ENCODE data around the gene RAB29.
"Not testable (repeated sequence)": the region's sequence is repeated elsewhere in the genome, so short reads cannot be mapped to it uniquely, and the experiment has no call there.

The RAB29 gene

GRCh38 chr1:205763980-205764379 is 11.3 kb downstream of the RAB29 start:
- DNase-seq = no peak

- DNase-seq = no peak
Measured at GRCh38 chr1:205760606-205761005, 14.7 kb downstream of the RAB29 start.

GRCh38 chr1:205756552-205756951 is 18.7 kb downstream of the RAB29 start:
- DNase-seq = no peak

- DNase-seq = no peak
Measured at GRCh38 chr1:205754857-205755256, 20.4 kb downstream of the RAB29 start.

- no peak for DNase-seq
Measured at GRCh38 chr1:205751036-205751651, 24.1 kb downstream of the RAB29 start.

- peak; percentile 99 for DNase-seq
Measured at GRCh38 chr1:205750138-205751035, 24.9 kb downstream of the RAB29 start, which contains the start of gene NUCKS1. Gene NUCKS1, minus strand, starts transcription at chr1:205750182. Its CDS starts 209 bp downstream, at chr1:205749973.

- DNase-seq = peak; percentile 96 to 97
Measured at GRCh38 chr1:205749234-205750137, 25.8 kb downstream of the RAB29 start.

- peak in 1 of 2 donors; percentile 29 for DNase-seq
Measured at GRCh38 chr1:205748403-205749233, 26.7 kb downstream of the RAB29 start.

- no peak for DNase-seq
Measured at GRCh38 chr1:205746757-205747412, 28.4 kb downstream of the RAB29 start.

- no peak for DNase-seq
Measured at GRCh38 chr1:205744403-205744802, 30.9 kb downstream of the RAB29 start.

- DNase-seq = no peak
Measured at GRCh38 chr1:205743977-205744376, 31.3 kb downstream of the RAB29 start.

GRCh38 chr1:205741681-205742080 is 33.6 kb downstream of the RAB29 start:
- no peak for DNase-seq

- DNase-seq = no peak
Measured at GRCh38 chr1:205739348-205740160, 35.7 kb downstream of the RAB29 start.

GRCh38 chr1:205735218-205735617 is 40.1 kb downstream of the RAB29 start:
- no peak for DNase-seq

- DNase-seq = no peak
Measured at GRCh38 chr1:205733438-205734175, 41.7 kb downstream of the RAB29 start.

- no peak for DNase-seq
Measured at GRCh38 chr1:205729945-205730610, 45.2 kb downstream of the RAB29 start.

GRCh38 chr1:205726619-205727125 is 48.6 kb downstream of the RAB29 start:
- no peak for DNase-seq

- no peak for DNase-seq
Measured at GRCh38 chr1:205725514-205725913, 49.8 kb downstream of the RAB29 start.

GRCh38 chr1:205720740-205721139 is 54.5 kb downstream of the RAB29 start:
- not testable (repeated sequence) for DNase-seq
